K562 (cell line): ENCODE measurements around the gene TRIM62. TPM values are rescaled to one million over a fixed set of nuclear protein-coding genes. Genes with fewer than 3 reads are reported as not detected.

Experiments used
- GABPB1 ChIP-seq: sonication (generic); formaldehyde crosslinking; IDR thresholded peaks from 2 replicates; pipeline ENCODE4 v1.8.0; 2022; ENCODE audit warnings: mild to moderate bottlenecking, missing genetic modification reagents
- GABPB2 ChIP-seq: fragments of 250-450 bp; sonication (Bioruptor Pico); conservative IDR thresholded peaks from 2 replicates; pipeline ENCODE4 v1.5.1; 2021; ENCODE audit warnings: mild to moderate bottlenecking
- JUND ChIP-seq, 2 experiments: IDR thresholded peaks; 2 replicates in 1 of 2; 3 replicates in 1 of 2; pipeline ENCODE4 v1.6.1; 2011; ENCODE audit warnings: borderline replicate concordance in 2 of 2, low read depth in 2 of 2, low read length in 2 of 2, improper control_type of control experiment in 1 of 2, missing biosample characterization in 1 of 2, missing genetic modification characterization in 1 of 2, missing genetic modification reagents in 1 of 2
- KHSRP ChIP-seq: fragments of 450-650 bp; IDR thresholded peaks from 2 replicates; pipeline ENCODE4 v1.6.1; 2017
- MAFG ChIP-seq: fragments of 450-650 bp; conservative IDR thresholded peaks from 2 replicates; pipeline ENCODE4 v1.6.1; 2016; ENCODE audit warnings: missing genetic modification characterization, missing compliant biosample characterization
- MYC ChIP-seq, 2 experiments: fragments of 250-450 bp in 1 of 2; sonication (Bioruptor Pico) in 1 of 2; IDR thresholded peaks; 2 replicates each; pipeline versions ENCODE4 v1.5.1 to v1.6.1; 2012 to 2021; ENCODE audit warnings: low read depth in 2 of 2, borderline replicate concordance in 1 of 2, improper control_type of control experiment in 1 of 2, low read length in 1 of 2, mild to moderate bottlenecking in 1 of 2, moderate library complexity in 1 of 2
- NRF1 ChIP-seq, 2 experiments: fragments of 450-650 bp; IDR thresholded peaks in 1 of 2; conservative IDR thresholded peaks in 1 of 2; 2 replicates each; pipeline ENCODE4 v1.6.1; 2014; ENCODE audit warnings: mild to moderate bottlenecking in 2 of 2
- PHF8 ChIP-seq: fragments of 200-600 bp; sonication (generic); IDR thresholded peaks from 2 replicates; pipeline ENCODE4 v1.6.1; 2012; ENCODE audit warnings: mixed run types, mild to moderate bottlenecking, inconsistent platforms, low read length, moderate library complexity, borderline replicate concordance
- SAFB2 ChIP-seq: fragments of 200-400 bp; formaldehyde crosslinking; IDR thresholded peaks from 2 replicates; pipeline ENCODE4 v1.6.1; 2018; ENCODE audit warnings: borderline replicate concordance, low read length, low read depth, moderate library complexity; ENCODE audit not compliant: severe bottlenecking
- TAL1 ChIP-seq: fragments of 450-650 bp; IDR thresholded peaks from 2 replicates; pipeline ENCODE4 v1.6.1; 2016; ENCODE audit warnings: mild to moderate bottlenecking
- ZBTB8A ChIP-seq: fragments of 450-650 bp; IDR thresholded peaks from 2 replicates; pipeline ENCODE4 v1.6.1; 2018; ENCODE audit warnings: mild to moderate bottlenecking, moderate library complexity; ENCODE audit not compliant: partially characterized antibody
- ZFP36 ChIP-seq: fragments of 150-350 bp; IDR thresholded peaks from 2 replicates; pipeline ENCODE4 v1.6.1; 2018; ENCODE audit warnings: low read length, low read depth; ENCODE audit not compliant: partially characterized antibody
- ZNF121 ChIP-seq: sonication (generic); formaldehyde crosslinking; conservative IDR thresholded peaks from 2 replicates; pipeline ENCODE4 v1.8.0; 2022; ENCODE audit warnings: missing genetic modification reagents
- ZNF644 ChIP-seq: fragments of 200-800 bp; sonication (Bioruptor generic); IDR thresholded peaks from 2 replicates; pipeline ENCODE4 v1.6.1; 2016; ENCODE audit warnings: low read depth, missing genetic modification characterization, missing compliant biosample characterization
- ZNF699 ChIP-seq: fragments of 250-450 bp; sonication (Bioruptor Pico); IDR thresholded peaks from 2 replicates; pipeline ENCODE4 v1.8.0; 2021; ENCODE audit warnings: mild to moderate bottlenecking, moderate library complexity; ENCODE audit not compliant: insufficient replicate concordance
- ZNF766 ChIP-seq: fragments of 200-800 bp; sonication (Bioruptor generic); conservative IDR thresholded peaks from 2 replicates; pipeline ENCODE4 v1.6.1; 2016; ENCODE audit warnings: missing genetic modification characterization, missing compliant biosample characterization
- polyA plus RNA-seq, 8 experiments: library from polyadenylated mRNA; depleted of rRNA in 4 of 8; stranded (reverse) in 5 of 8; unstranded in 3 of 8; fragments of >200 nt; fragmentation: Nextera tagmentation in 2 of 8; fragmentation: Illumina TruSeq in 1 of 8; extraction: Ambion mirVana in 2 of 8; extraction: Trizol in 1 of 8; gene quantifications; 2 replicates each; pipeline versions ENCODE4 v1.2.1 to v1.2.3, GENCODE V29; 2011 to 2014; ENCODE audit warnings: inconsistent platforms in 1 of 8, missing spikeins in 1 of 8
- total RNA-seq, 7 experiments: library from RNA; depleted of rRNA in 6 of 7; stranded (reverse); fragments of >200 nt in 6 of 7; fragmentation: Illumina TruSeq in 2 of 7; extraction: Trizol in 2 of 7; gene quantifications; 2 replicates each; pipeline versions ENCODE4 v1.2.1 to v1.2.3, GENCODE V29; 2011 to 2021; ENCODE audit warnings: low replicate concordance in 1 of 7
- TF ChIP-seq, protein P1 (sequence below), 2 experiments: IDR thresholded peaks; 2 replicates each; pipeline ENCODE4 v1.6.1; 2011; ENCODE audit warnings: borderline replicate concordance in 1 of 2, control low read depth in 1 of 2, low read depth in 1 of 2, low read length in 1 of 2, mild to moderate bottlenecking in 1 of 2, mixed read lengths in 1 of 2, moderate library complexity in 1 of 2; ENCODE audit not compliant: insufficient read depth in 1 of 2, insufficient read length in 1 of 2, poor library complexity in 1 of 2, severe bottlenecking in 1 of 2; ENCODE audit errors: extremely low read depth in 1 of 2
- TF ChIP-seq, protein P2 (sequence below): fragments of 450-650 bp; IDR thresholded peaks from 2 replicates; pipeline ENCODE4 v1.6.1; 2017; ENCODE audit warnings: mild to moderate bottlenecking, moderate library complexity
- TF ChIP-seq, protein P3 (sequence below): sonication (generic); formaldehyde crosslinking; IDR thresholded peaks from 2 replicates; pipeline ENCODE4 v1.8.0; 2022; ENCODE audit warnings: mild to moderate bottlenecking, missing genetic modification reagents
- TF ChIP-seq, protein P4 (sequence below): fragments of 250-450 bp; sonication (Bioruptor Pico); IDR thresholded peaks from 2 replicates; pipeline ENCODE4 v1.4.0; 2020; ENCODE audit warnings: mild to moderate bottlenecking
- TF ChIP-seq, protein P5 (sequence below): fragments of 250-450 bp; sonication (Bioruptor Pico); IDR thresholded peaks from 2 replicates; pipeline ENCODE4 v1.9.0; 2021; ENCODE audit warnings: mild to moderate bottlenecking

TRIM62 gene
- total and polyA plus RNA-seq, 9 of the 15 experiments (the other 6 are each of a cell fraction or from before 2014, with no cell fraction given), result 0.18 to 2.3 (median 0.52) TPM

DNA sequence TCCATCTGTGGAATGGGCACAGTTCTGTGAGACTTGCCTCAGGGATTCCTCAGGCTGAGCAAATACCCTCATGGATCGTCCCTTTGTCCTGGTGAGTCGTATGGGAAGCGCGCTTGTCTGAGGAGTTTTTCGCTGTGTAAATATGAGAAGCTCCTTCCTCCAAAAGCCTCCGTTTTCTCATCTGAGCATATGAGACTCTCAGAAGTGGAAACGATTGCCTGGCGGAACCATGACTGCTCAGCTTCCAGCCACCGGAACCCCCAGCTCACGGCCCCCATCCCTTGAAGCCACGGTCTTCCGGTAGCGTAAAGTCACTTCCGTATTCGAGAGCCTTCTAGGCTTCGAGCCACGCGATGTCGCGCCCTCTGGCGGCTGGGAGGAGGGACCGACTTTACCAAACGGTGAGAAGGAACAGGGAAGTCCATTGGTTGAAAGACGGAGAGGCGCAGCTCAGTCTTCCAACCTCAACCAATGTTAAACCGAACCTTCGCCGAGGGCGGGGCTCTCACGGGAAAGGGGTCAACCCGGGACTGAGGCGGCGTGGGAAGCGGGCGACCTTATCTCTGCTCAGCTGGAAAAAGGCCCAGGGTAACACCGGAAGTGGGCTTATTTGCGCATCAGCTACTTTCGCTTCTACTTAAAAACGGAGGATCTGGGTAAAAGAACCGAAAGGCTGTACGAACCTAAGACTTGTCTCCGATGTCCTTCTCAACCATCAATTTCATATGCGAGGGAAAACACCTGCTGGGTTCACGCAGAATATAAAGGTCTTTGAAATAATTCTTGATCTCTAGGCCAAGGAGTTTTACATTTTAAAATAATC is 54.6 kb downstream of the TRIM62 start (continued):
- TF ChIP-seq ZFP36, result peak; percentile 5
- TF ChIP-seq GABPB1 (CRISPR knock-in tag), result peak; percentile 86
- TF ChIP-seq PHF8, result peak; percentile 52
- TF ChIP-seq, protein P1, sequence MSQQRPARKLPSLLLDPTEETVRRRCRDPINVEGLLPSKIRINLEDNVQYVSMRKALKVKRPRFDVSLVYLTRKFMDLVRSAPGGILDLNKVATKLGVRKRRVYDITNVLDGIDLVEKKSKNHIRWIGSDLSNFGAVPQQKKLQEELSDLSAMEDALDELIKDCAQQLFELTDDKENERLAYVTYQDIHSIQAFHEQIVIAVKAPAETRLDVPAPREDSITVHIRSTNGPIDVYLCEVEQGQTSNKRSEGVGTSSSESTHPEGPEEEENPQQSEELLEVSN (IDR thresholded peaks at IDR 0.05; ENCODE audit: borderline replicate concordance in 1 of 2, extremely low read depth in 1 of 2, insufficient read depth in 1 of 2, insufficient read length in 1 of 2, low read depth in 1 of 2, low read length in 1 of 2, poor library complexity in 1 of 2, severe bottlenecking in 1 of 2), result peak; percentile 55 to 69
- TF ChIP-seq, protein P2, sequence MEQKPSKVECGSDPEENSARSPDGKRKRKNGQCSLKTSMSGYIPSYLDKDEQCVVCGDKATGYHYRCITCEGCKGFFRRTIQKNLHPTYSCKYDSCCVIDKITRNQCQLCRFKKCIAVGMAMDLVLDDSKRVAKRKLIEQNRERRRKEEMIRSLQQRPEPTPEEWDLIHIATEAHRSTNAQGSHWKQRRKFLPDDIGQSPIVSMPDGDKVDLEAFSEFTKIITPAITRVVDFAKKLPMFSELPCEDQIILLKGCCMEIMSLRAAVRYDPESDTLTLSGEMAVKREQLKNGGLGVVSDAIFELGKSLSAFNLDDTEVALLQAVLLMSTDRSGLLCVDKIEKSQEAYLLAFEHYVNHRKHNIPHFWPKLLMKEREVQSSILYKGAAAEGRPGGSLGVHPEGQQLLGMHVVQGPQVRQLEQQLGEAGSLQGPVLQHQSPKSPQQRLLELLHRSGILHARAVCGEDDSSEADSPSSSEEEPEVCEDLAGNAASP, result peak; percentile 86
- no peak for TF ChIP-seq SAFB2
- TF ChIP-seq ZNF121, result no peak
- TF ChIP-seq NRF1 (conservative IDR thresholded peaks at IDR 0.05 in 1 of 2, IDR thresholded peaks at IDR 0.05 in 1 of 2), result peak; percentile 64 to 72
- TF ChIP-seq, protein P3, sequence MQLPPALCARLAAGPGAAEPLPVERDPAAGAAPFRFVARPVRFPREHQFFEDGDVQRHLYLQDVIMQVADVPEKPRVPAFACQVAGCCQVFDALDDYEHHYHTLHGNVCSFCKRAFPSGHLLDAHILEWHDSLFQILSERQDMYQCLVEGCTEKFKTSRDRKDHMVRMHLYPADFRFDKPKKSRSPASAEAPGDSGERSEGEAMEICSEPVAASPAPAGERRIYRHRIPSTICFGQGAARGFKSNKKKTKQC (CRISPR knock-in tag), result no peak
- TF ChIP-seq MYC (IDR thresholded peaks at IDR 0.05; ENCODE audit: low read depth, low read length), result peak; percentile 82
- TF ChIP-seq MYC (CRISPR knock-in tag; IDR thresholded peaks at IDR 0.05; ENCODE audit: borderline replicate concordance, low read depth), result no peak
- TF ChIP-seq TAL1, result no peak
- TF ChIP-seq ZNF699, result no peak
- TF ChIP-seq ZNF644 (tag), result 0 out of 2 replicates have a peak, but pooled peaks have one; percentile 48
- peak; percentile 43; the same call in 1 of the 2 replicates for TF ChIP-seq MAFG (tag)
- TF ChIP-seq KHSRP, result no peak
- TF ChIP-seq ZNF766 (CRISPR knock-in tag), result peak; percentile 60; the same call in 1 of the 2 replicates
- TF ChIP-seq JUND (IDR thresholded peaks at IDR 0.05; ENCODE audit: borderline replicate concordance, low read depth, low read length), result peak; percentile 80
- TF ChIP-seq JUND (tag; IDR thresholded peaks at IDR 0.05; ENCODE audit: borderline replicate concordance, low read depth, low read length), result no peak; the same call in 2 of the 3 replicates
- TF ChIP-seq, protein P4, sequence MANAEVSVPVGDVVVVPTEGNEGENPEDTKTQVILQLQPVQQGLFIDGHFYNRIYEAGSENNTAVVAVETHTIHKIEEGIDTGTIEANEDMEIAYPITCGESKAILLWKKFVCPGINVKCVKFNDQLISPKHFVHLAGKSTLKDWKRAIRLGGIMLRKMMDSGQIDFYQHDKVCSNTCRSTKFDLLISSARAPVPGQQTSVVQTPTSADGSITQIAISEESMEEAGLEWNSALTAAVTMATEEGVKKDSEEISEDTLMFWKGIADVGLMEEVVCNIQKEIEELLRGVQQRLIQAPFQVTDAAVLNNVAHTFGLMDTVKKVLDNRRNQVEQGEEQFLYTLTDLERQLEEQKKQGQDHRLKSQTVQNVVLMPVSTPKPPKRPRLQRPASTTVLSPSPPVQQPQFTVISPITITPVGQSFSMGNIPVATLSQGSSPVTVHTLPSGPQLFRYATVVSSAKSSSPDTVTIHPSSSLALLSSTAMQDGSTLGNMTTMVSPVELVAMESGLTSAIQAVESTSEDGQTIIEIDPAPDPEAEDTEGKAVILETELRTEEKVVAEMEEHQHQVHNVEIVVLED, result peak; percentile 55; the same call in 1 of the 2 replicates
- no peak for TF ChIP-seq ZBTB8A
- TF ChIP-seq, protein P5, sequence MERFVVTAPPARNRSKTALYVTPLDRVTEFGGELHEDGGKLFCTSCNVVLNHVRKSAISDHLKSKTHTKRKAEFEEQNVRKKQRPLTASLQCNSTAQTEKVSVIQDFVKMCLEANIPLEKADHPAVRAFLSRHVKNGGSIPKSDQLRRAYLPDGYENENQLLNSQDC (CRISPR knock-in tag), result no peak
- TF ChIP-seq GABPB2, result no peak
